HG03439 (cell line): ENCODE data around the gene LAMB3.

Experiments used
- ATAC-seq: cut with Tn5 transposase; IDR thresholded peaks from one replicate; pipeline ENCODE4 v1.9.1; 2021; ENCODE audit warnings: mild to moderate bottlenecking, moderate library complexity; ENCODE audit not compliant: unreplicated experiment

LAMB3 gene

GRCh38 chr1:209600541-209600940 lies 51.7 kb downstream of the LAMB3 start:
- ATAC-seq = no peak

GRCh38 chr1:209598227-209598626 lies 54.0 kb downstream of the LAMB3 start:
- ATAC-seq = no peak

- ATAC-seq = no peak
Observed at GRCh38 chr1:209597499-209597898, 54.7 kb downstream of the LAMB3 start.

GRCh38 chr1:209595599-209596285 lies 56.5 kb downstream of the LAMB3 start:
- ATAC-seq = no peak

GRCh38 chr1:209595028-209595427 lies 57.2 kb downstream of the LAMB3 start:
- ATAC-seq = no peak

DNA sequence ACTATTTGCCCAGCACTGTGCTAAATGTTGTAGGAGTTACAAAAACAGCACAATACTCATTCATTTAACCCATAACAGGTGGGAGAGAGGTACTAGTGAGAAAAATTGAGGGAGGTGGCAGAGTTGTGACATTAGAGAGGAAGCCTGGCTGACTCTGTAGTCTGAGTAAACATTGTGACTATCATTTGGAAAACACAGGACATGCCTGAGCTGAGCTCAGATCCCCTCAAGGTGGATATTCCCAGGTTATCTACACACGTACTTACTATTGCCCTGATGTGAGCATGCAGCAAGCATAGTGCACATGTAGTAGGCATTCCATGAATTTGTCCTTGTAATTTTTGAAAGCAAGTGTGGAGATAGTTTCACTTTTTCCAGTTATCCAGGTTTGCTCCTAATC lies 57.8 kb downstream of the LAMB3 start:
- no peak for ATAC-seq

DNA sequence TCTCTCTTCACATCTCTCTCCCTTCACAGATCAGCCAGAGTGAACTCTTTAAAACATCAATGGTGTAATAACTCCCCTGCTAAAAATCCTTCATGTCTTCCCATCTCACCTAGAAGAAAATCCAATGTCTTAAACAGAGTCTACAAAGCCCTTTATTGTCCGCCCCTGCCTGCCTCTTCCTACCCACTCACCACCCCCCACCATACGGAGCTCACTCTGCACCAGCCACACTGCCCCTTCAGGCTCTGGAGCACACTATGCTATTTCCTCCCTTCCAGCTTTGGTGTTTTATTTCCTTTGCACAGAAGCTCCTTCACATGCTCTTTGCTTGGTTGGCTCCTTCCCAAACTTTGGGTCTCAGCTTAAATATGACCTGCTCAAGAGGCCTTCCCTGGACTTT lies 58.5 kb downstream of the LAMB3 start:
- no peak for ATAC-seq

DNA sequence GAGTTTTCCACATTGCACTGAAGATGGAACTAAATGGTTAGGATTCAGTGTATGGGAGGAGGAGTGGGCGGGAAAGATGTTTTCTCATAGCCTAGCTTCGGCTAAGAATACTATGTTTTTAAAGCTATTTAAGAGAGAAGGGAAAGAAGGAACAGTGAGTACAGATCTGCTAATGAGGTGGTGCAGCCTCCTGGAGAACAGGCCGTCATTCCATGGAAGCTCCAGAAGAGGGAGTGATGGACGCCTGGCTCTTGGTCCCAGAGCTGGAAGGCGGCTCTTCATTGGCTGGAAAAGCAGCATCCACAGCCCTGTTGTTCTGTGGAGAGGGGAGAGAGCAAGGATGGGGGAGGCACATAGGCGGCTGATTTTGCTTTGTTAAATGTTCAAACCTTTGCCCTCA lies 61.8 kb downstream of the LAMB3 start:
- no peak for ATAC-seq

- no peak for ATAC-seq
Observed at GRCh38 chr1:209589863-209590262, 62.4 kb downstream of the LAMB3 start.

DNA sequence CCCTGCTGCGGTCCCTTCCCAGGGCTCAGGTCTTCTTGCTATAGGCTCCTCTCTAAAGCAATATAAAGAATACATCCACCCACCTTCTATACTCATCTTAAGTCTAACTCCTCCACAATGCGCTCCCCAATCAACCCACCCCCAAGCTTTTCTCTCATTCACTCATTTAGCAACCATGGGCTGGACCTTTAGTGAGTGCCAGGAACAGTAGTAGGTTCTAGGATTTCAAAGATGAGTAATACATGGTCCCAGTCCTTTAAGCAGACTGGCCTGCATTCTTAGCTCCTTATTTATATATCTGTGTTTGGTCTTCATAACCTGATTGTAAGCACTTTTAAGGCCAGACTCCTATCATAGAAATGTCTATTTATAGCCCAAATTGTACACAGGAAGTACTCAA lies 62.8 kb downstream of the LAMB3 start:
- no peak for ATAC-seq

- no peak for ATAC-seq
Observed at GRCh38 chr1:209587789-209588188, 64.4 kb downstream of the LAMB3 start.

GRCh38 chr1:209586221-209586740 lies 65.9 kb downstream of the LAMB3 start:
- no peak for ATAC-seq

DNA sequence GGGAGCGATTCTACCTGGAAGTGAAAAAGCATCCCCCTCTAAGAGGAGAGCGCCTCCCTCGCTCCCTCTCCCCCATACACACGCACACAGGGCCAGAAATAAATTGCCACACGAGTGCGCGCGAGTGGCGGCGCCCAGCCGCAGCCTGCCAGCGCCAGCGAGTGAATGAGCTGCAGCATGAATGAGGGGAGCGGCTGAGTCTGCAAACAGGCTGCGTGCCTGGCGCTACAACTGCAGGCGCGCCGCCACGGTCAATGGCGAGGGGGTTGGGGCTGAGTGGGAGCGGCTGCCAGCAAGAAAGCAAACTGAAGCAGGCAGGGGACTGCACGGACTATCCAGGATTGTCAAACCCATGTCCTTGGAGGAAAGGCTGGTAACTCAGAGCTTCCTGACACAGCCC lies 66.6 kb downstream of the LAMB3 start:
- no peak for ATAC-seq

GRCh38 chr1:209585197-209585596 lies 67.0 kb downstream of the LAMB3 start:
- ATAC-seq = no peak

DNA sequence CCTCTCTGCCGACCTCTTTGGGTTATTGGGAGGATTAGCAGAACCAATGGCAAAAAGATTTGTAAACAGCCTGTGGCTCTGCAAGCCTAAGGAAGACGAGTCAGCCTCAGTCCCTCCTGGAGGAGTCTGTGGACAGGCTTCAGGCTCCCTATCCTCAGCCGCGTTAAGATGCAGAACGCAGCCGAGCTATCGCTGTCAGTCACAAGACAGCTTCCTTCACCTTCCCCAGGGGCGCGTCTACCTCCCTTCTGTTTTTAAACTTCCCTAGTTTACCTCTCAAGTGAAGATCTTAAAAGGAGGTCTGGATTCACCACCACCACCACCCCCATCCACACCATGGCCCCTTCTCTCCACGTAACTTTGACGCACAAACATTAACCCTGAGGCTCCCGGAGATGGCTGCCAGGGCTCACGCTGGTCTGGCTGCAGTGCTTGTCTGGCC lies 68.0 kb downstream of the LAMB3 start:
- ATAC-seq = no peak

DNA sequence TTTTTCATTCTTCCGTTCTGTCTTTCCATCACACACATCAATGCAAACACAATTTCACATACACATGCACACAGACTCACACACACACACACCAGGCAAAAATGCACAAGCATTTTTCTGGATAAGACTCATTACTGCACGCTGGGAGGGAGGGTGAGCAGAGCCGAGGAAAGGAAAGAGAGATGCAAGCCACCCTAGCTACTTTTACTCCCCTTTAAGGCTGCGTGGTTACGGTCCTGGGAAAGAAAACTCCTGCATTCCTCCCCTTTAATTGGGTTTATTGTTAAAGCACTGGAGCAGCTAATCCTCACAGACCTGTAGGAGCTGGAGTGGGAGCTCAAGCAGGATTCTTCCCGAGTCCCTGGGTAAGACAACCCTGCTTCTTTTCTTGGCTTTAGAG lies 68.8 kb downstream of the LAMB3 start, which contains the start of gene CAMK1G:
Gene CAMK1G, plus strand, starts transcription at position 307 of the 400 bp plus-strand sequence. CDS start 11,270 bp downstream, outside the sequence.
- no peak for ATAC-seq

- no peak for ATAC-seq
Observed at GRCh38 chr1:209580577-209580976, 71.6 kb downstream of the LAMB3 start.

DNA sequence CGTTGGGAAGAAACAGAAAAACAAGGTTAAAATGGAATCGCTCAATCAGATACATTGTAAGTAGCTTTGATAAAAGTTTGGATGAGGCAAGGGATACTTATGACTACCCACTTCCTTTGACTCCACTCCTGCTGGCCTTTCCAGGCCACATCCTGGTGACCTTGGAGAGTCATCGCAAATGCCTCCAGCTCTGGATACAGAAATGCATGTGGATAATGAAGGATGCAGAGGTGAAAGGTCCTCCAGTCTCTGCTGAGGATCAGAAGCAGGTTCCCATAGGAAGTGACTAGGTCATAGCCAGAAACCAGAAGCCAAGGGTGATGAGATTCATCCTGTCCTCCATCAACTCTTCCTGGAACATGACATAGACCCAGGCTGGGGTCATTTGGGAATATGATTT lies 74.9 kb downstream of the LAMB3 start:
- no peak for ATAC-seq

DNA sequence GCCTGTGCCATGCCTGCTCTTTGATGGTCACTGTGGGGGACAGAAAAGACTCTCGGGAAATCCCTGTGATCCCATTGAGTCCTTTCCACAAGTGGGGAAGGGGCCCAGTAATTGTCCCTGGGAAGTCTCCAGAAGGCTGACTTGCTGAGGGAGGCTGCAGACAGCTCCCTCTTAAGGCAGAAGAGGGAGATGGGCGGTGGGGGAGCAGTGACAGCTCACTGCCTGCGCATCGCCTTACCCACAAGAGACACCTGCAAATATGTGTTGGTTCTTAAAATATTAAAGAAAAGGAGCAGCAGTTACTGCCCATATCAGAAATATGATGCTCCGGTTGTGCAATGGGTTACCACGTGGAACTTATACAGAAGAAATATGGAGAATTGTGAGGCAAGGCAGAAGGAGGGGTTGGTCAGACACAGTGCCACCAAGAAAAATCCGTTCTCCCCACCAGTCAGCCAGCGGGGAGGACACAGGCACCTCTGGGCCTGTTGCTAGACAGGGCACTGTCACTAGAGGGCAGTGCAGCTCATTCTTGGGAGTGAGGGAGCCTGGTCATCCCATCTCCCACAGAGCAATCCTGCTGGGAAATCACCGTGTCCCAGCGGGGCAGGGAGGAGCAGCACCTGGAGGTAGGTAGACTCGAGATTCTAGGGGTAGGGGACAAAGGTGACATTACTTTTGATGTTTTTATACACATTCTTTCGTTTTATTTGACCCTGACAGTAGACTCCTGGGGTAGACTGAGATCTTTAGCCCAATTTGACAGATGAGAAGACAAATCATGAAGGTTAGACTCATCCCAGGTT lies 75.6 kb downstream of the LAMB3 start:
- peak; percentile 77 for ATAC-seq

DNA sequence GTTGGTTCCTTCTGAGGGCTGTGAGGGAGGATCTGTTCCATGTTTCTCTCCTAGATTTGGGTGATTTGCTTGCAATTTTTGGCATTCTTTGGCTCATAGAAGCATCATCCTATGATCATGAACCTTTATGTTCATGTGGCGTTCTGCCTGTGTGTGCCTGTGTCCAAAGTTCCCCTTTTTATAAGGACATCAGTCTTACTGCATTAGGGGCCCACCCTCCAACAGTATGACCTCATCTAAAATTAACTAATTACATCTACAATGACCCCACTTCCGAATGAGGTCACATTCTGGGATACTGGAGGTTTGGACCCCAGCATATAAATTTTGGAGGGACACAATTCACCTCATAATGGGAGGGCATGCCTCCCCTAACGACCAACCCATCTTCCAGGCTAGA lies 81.5 kb downstream of the LAMB3 start:
- no peak for ATAC-seq

DNA sequence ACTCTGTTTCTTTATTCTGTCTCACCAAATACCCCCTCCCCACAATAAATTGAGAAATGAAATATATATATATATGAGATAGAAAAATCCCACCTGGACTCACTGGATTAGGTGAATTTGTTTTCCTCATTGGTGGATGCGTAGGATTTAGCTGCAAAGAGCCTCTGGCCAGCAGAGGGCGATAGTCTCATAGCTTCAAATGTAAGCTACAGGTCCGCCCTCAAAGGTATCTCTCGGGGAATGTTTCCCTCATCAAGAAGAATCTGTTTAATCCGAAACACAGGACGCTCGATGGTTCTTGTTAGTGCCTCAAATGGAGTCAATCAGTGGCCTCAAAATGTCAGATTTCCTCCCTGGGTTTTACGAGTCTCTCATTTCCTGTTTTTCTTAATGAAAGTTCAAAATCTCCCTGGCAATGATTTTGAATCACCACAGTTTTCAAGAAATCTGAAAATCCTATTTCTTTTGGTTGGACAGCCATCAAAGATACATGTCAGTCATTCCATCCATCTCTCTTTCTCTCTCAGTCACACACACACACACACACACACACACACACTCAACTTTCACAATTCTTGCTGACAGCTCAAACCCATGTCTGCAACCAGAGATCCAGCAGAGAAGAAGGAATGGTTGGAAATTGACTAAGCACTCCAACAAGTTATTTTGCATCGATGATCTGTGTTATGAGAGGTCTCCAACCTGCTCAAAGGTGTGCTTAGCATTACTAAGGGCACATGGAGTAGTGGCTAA lies 82.6 kb downstream of the LAMB3 start:
- ATAC-seq = no peak
